HG03196 (cell line): ENCODE data around the gene MRTFB.

Source experiments
- ATAC-seq: cut with Tn5 transposase; IDR thresholded peaks from one replicate; pipeline ENCODE4 v1.9.1; 2021; ENCODE audit not compliant: unreplicated experiment

The MRTFB gene

GRCh38 chr16:14063618-14064581, 7.2 kb upstream of the MRTFB start:
- ATAC-seq: no peak

DNA sequence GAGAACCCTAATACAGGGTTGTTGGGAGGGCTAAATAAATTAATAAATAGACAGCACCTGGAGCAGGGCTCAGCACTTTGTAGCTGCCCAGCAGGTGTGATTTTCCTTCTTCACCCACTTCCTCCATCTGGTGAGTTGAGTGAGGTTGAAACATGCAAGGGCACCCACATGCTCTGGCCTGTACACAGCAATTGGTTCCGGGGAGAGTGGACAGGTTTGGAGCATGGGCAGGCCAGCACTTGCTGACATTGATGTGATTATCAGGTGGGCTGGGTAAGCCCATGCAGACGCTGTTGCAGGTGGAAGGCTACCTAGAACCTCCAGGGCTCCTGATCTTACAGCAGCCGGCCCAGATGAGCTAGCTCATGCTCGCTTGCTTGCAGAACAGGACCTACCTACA, 1.3 kb upstream of the MRTFB start:
- no peak for ATAC-seq

- ATAC-seq: peak; percentile 9
Measured at GRCh38 chr16:14070555-14070876, 603 bp upstream of the MRTFB start.

- peak; percentile 23 for ATAC-seq
Measured at GRCh38 chr16:14071576-14072271, 605 bp downstream of the MRTFB start.

- ATAC-seq: no peak
Measured at GRCh38 chr16:14072360-14072759, 1.2 kb downstream of the MRTFB start.

- no peak for ATAC-seq
Measured at GRCh38 chr16:14074544-14074943, 3.4 kb downstream of the MRTFB start.

GRCh38 chr16:14077918-14078317, 6.8 kb downstream of the MRTFB start:
- no peak for ATAC-seq

DNA sequence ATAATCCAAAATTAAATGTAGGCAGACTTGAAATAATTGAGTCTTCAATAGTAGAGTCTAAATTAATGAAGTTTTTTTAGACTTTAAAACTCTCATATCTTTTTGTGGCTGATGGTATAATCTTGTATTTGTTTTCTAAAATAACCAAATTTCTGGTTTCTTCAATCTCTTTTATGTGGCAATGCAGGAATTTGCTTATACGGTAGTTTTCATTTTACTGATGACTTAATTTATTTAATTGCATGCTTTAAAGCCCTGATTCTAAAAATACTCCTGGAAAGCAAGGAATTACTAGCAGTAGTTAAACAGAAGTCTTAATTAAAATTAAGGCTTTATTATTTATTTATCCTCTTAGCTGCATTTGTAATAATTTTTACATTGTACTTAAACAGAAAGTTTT, 15.4 kb downstream of the MRTFB start:
- no peak for ATAC-seq

DNA sequence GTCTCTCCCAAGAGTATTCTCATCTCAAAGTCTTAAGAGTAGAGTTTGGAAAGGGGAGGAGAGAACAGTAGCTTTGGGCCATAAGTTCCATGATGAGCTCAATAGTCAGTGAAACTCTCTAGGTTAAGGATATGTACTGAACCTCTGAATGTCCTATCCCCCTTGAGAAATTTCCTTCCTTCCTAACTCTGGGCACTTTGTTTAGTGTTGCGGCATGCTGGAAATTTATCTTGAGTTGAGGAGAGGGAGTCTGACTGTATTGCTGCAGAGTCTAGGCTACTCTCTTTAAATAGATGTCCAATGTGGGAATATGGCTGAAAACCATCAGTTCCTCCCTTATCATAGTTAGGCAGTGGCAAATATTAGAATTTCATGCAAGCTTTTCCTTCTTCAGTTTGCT, 16.1 kb downstream of the MRTFB start:
- no peak for ATAC-seq

GRCh38 chr16:14087590-14088154, 16.6 kb downstream of the MRTFB start:
- ATAC-seq: no peak

DNA sequence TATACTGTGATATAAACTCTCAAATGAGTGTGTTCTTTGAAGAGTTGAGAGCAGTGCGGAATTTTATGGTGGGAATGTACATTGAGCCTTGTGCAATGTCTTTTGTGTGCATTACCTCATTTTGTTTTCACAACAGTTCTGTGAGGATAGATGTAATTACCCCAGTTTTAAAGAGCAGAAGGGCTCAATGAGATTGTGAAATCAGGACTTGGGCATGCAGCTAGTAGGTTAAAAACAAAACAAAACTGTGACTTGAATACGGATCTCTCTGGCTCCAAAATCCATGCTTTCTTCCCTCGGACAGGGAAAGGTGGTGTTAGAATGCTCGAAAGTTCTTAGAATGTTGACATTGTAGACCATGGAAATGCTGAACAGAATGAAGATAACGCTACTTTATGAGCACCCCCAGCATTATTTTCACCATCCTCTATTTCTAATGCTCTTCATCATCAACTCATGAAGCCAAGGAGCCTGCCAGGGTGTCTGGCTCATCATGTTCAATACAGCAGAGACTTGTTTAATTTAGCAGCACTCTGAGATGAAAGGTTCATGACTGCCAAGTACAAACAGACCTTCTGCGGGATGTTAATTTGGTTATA, 17.1 kb downstream of the MRTFB start:
- ATAC-seq: no peak

DNA sequence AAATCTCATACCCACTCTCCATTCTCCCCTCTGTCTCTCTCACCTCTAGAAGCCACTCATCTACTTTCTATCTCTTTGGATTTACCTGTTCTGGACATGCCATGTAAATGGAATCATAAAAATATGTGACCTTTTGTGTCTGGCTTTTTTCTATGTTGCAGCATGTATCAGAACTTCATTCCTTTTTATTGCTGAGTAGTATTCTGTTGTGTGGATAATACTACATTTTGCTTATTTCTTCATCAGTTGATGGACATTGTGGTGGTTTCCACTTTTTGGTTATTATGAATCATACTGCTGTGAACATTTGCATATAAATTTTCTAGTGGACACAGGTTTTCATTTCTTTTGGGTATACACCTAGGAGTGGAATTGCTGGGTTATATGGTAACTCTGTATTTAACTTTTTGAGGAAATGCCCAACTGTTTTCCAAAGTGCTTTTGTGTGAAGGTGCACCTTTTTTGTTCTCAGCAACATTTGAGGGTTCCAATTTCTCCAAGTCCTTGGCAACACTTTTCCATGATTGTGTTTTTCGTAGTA, 18.2 kb downstream of the MRTFB start:
- ATAC-seq: no peak

DNA sequence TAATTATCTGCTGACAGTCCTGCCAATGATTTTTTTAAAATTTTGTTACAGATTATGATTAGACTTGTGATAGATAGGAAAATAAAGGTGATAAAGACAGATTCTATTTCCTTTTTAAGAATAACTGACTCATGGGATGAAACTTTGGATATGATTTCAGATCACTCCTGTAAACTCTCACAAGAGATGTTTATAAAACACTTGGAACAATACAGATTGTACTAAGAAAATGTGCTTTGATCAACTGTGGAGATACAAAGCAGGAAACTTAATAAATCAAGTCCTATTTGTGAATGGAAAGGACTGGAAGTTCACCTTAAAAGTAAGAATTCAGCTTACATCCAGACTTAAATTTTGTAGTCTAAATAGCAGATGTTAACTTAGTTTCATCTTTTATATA, 21.4 kb downstream of the MRTFB start:
- no peak for ATAC-seq

GRCh38 chr16:14095883-14096551, 24.9 kb downstream of the MRTFB start:
- no peak for ATAC-seq

- no peak for ATAC-seq
Measured at GRCh38 chr16:14097182-14097959, 26.3 kb downstream of the MRTFB start.

DNA sequence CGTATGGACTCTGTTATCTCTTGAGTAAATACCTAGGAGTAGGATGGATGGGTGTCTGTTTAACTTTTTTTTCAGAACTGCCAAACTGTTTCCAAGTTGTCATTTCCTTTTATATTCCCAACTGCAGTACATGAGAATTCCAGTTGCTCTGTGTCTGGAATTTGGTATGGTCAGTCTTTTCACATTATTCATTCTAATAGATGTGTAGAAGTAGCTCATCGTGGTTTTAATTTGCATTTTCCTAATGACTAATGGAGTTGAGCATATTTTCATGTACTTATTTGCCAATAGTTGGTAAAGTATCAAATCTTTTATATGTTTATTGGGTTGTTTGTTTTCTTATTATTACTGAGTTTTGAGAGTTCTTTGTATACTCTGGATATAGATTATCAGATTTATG, 27.0 kb downstream of the MRTFB start:
- ATAC-seq: no peak

GRCh38 chr16:14100825-14101224, 29.7 kb downstream of the MRTFB start:
- no peak for ATAC-seq

DNA sequence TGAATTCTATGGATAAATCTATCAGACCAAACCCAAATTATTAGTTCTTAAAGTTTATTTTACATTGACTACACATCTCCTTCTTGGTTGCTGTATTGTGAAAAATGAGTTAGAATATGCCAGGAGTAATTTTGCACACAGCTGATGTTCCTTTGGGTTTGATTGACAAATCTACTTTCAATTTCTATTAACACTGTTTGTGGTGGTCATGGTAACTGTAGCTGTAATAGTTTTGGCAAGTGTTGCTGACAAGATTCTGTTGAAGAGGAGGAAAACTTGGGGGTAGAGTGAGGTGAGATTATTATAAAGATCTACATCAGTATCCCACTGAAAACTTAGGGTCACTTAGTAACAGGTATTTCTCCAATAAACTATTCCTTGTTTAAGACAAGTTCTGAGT, 30.3 kb downstream of the MRTFB start:
- ATAC-seq: no peak

DNA sequence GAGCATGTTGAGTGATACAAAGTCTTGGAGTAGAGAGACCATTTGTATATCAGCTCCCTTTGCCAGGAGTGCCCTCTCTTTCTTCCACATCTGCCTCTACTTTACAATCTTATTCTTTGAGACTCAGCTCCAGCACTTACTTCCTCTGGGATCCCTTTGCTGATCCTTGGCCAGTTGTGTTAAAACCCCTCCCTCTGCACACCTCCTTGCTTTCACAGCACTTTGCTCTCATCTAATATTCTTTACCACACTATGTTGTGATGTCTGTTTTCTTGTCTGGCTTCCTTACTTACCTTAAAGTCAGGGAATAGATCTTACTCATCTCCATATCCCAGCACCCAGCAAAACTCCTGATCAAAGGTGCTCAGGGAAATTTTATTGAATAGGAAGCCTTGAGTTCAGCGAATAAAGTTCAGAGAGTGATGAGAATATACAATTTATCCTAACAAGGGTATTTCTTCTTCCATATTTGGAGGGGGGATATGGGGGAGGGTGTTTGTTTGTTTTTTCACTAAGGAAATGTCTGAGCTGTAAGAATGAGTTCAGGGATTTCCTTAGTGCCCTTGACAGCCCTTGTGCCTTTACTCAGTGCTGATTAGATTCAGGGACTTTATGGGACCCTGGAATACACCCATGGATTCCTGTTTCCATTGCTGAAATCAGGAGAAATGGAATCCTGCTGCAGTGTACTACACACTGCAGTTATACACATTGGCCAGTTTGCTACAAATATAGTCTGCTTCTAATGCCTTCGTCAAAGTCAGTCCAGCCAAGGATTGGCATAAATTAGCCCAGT, 32.0 kb downstream of the MRTFB start:
- no peak for ATAC-seq
